GOT3 (cell line): ENCODE measurements around the gene FRMPD2.
"Not testable (repeated sequence)": the region's sequence is repeated elsewhere in the genome, so short reads cannot be mapped to it uniquely, and the experiment has no call there.

Experiments
- DNase-seq: peaks from one replicate; lab custom pipeline; 2025; ENCODE audit warnings: mixed read lengths; lab: John Stamatoyannopoulos, UW

FRMPD2 gene

GRCh38 chr10:48231699-48232315 lies 42.7 kb downstream of the FRMPD2 start:
- no peak for DNase-seq

- DNase-seq = no peak
Measured at GRCh38 chr10:48231178-48231577, 43.3 kb downstream of the FRMPD2 start.

GRCh38 chr10:48227213-48227612 lies 47.3 kb downstream of the FRMPD2 start:
- DNase-seq = no peak

- DNase-seq = no peak
Measured at GRCh38 chr10:48224979-48225560, 49.4 kb downstream of the FRMPD2 start.

- DNase-seq = no peak
Measured at GRCh38 chr10:48224296-48224695, 50.2 kb downstream of the FRMPD2 start.

GRCh38 chr10:48221814-48222213 lies 52.7 kb downstream of the FRMPD2 start:
- no peak for DNase-seq

GRCh38 chr10:48221031-48221430 lies 53.5 kb downstream of the FRMPD2 start:
- DNase-seq = not testable (repeated sequence)

- DNase-seq = no peak
Measured at GRCh38 chr10:48219194-48219593, 55.3 kb downstream of the FRMPD2 start.

GRCh38 chr10:48216744-48217143 lies 57.8 kb downstream of the FRMPD2 start:
- DNase-seq = no peak

- no peak for DNase-seq
Measured at GRCh38 chr10:48216204-48216505, 58.3 kb downstream of the FRMPD2 start.

- no peak for DNase-seq
Measured at GRCh38 chr10:48215486-48216203, 58.9 kb downstream of the FRMPD2 start.

GRCh38 chr10:48214716-48215485 lies 59.6 kb downstream of the FRMPD2 start:
- DNase-seq = no peak

GRCh38 chr10:48213047-48213446 lies 61.4 kb downstream of the FRMPD2 start:
- no peak for DNase-seq

GRCh38 chr10:48211777-48212176 lies 62.7 kb downstream of the FRMPD2 start:
- DNase-seq = no peak

- no peak for DNase-seq
Measured at GRCh38 chr10:48210966-48211365, 63.5 kb downstream of the FRMPD2 start.

- no peak for DNase-seq
Measured at GRCh38 chr10:48210391-48210790, 64.1 kb downstream of the FRMPD2 start.

GRCh38 chr10:48209241-48209640 lies 65.3 kb downstream of the FRMPD2 start:
- no peak for DNase-seq

GRCh38 chr10:48207853-48208252 lies 66.6 kb downstream of the FRMPD2 start:
- DNase-seq = no peak

GRCh38 chr10:48206482-48207250 lies 67.8 kb downstream of the FRMPD2 start:
- DNase-seq = no peak

GRCh38 chr10:48205918-48206317 lies 68.6 kb downstream of the FRMPD2 start:
- no peak for DNase-seq

- DNase-seq = no peak
Measured at GRCh38 chr10:48199580-48200377, 74.7 kb downstream of the FRMPD2 start.
